ENCODE data around the gene ALS2.
A peak's percentile ranks its signal among the peaks of the same experiment; 100 is the strongest.

The ALS2 gene

DNA sequence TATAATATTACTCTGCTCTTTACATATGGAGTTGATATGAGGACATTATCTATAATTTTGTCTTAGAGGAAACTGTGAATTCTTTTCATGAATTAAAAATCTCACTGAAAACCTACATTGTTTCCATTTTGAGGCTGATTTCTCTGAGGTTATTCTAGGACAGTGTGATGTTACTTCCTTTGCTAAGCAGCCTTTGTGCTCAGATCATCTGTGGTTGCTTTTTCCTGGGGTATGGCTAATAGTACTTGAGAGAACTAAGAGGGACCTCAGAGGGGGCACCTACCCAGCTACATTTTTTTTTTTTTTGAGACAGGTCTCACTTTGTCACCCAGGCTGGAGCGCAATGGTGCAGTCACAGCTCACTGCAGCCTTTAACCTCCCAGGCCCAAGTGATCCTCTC, 73.6 kb downstream of the ALS2 start:
- ChIA-PET POLR2A (interaction anchor here (0.9 to 1.1 kb wide), 2 partner anchors 10 to 256 kb away, joined by 3 to 5 read pairs; partner anchors contain the start of genes STRADB and TRAK2), CTCF (interaction anchor here (0.8 to 1.8 kb wide), 8 partner anchors 8 to 470 kb away, joined by 3 to 7 read pairs (median 4); partner anchors contain the start of gene MPP4)
- DNase-seq (ENCODE audit: low read depth, low spot score): no peak
- no peak overlapping the region for H3K4me3 ChIP-seq (ENCODE audit: low read depth, low read length)
- TF ChIP-seq, protein P1, sequence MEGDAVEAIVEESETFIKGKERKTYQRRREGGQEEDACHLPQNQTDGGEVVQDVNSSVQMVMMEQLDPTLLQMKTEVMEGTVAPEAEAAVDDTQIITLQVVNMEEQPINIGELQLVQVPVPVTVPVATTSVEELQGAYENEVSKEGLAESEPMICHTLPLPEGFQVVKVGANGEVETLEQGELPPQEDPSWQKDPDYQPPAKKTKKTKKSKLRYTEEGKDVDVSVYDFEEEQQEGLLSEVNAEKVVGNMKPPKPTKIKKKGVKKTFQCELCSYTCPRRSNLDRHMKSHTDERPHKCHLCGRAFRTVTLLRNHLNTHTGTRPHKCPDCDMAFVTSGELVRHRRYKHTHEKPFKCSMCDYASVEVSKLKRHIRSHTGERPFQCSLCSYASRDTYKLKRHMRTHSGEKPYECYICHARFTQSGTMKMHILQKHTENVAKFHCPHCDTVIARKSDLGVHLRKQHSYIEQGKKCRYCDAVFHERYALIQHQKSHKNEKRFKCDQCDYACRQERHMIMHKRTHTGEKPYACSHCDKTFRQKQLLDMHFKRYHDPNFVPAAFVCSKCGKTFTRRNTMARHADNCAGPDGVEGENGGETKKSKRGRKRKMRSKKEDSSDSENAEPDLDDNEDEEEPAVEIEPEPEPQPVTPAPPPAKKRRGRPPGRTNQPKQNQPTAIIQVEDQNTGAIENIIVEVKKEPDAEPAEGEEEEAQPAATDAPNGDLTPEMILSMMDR (IDR thresholded peaks at IDR 0.05; ENCODE audit: insufficient read depth, low read length, missing control alignments): no peak

DNA sequence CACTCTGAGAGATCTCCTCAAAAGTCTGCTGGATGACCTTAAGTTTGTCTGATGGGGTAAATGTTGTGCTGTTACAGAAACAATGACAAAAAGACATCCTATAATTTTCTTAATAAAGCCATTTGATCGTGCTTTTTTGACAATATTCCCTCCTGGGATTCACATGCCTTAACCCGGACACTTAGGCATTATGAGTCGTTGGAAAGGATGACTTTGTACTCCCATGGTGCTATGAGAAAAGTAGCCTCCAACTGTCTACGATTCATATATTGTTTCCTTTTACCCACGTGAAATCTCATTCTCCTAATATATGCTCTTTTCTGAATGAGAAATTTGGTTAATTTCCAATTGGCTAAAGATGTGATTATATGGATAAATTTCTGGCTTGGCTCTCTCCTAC, 76.2 kb downstream of the ALS2 start:
- DNase-seq (ENCODE audit: low read depth, low spot score): no peak
- CTCF ChIA-PET: no interaction called here
- POLR2A ChIA-PET: no interaction called here
- H3K4me3 ChIP-seq (ENCODE audit: low read depth, low read length): no peak overlapping the region
- TF ChIP-seq, protein P1 (IDR thresholded peaks at IDR 0.05; ENCODE audit: insufficient read depth, low read length, missing control alignments): no peak

DNA sequence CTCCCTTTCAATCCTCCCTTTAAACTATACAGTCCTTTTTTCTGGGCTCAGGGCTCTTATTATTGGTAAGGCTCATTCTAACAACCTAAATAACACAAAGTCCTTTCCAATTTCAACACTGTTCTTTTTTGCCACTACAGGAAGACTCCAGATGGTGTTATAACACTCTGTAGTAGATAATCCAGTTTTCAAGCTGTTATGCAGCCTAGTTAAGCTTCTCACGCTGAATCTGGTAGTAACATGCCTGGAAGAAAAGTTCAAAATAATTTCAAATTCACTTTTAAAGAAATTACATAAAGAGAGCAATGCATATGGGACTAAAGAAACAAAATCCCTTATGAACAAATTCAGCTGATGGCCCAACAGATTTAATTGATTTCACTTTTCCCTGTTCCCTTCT, 79.1 kb downstream of the ALS2 start:
- TF ChIP-seq, protein P1 (IDR thresholded peaks at IDR 0.05; ENCODE audit: insufficient read depth, low read length, missing control alignments): no peak
- no peak overlapping the region for H3K4me3 ChIP-seq (ENCODE audit: low read depth, low read length)
- DNase-seq (ENCODE audit: low read depth, low spot score): no peak
- CTCF ChIA-PET: interaction anchor here (1.4 to 1.5 kb wide), 2 partner anchors 47 to 249 kb away, joined by 4 to 5 read pairs; no protein-coding TSS in a partner anchor
- POLR2A ChIA-PET: interaction anchor here (1.3 kb wide), 1 partner anchor 41 kb away, joined by 5 read pairs; no protein-coding TSS in a partner anchor

DNA sequence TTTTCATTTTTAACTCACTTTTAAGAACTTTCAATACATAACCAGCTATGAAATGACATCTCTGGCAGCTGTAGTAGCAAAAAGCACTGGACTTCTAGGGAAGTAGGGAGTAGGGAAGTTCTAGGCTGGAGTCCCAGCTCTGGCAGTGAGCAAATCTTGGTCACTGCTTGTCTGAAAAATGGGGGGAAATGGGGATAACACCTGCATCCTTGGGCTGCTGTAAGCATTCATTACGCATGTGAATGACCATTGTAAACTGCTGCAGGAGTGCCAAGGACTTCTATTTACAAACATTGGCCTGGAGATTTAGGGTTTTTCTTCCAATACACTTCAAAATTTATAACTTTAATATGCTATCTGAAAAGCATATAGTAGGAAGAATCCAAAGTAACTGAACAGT, 81.3 kb downstream of the ALS2 start:
- ChIA-PET POLR2A (interaction anchor here (0.7 to 1.3 kb wide), 2 partner anchors 81 to 503 kb away, joined by 3 read pairs; partner anchors contain the start of gene ALS2), CTCF (interaction anchor here (1.6 kb wide), 1 partner anchor 8 kb away, joined by 6 read pairs; no protein-coding TSS in a partner anchor)
- TF ChIP-seq, protein P1 (IDR thresholded peaks at IDR 0.05; ENCODE audit: insufficient read depth, low read length, missing control alignments): no peak
- DNase-seq (ENCODE audit: low read depth, low spot score): no peak
- no peak overlapping the region for H3K4me3 ChIP-seq (ENCODE audit: low read depth, low read length)

DNA sequence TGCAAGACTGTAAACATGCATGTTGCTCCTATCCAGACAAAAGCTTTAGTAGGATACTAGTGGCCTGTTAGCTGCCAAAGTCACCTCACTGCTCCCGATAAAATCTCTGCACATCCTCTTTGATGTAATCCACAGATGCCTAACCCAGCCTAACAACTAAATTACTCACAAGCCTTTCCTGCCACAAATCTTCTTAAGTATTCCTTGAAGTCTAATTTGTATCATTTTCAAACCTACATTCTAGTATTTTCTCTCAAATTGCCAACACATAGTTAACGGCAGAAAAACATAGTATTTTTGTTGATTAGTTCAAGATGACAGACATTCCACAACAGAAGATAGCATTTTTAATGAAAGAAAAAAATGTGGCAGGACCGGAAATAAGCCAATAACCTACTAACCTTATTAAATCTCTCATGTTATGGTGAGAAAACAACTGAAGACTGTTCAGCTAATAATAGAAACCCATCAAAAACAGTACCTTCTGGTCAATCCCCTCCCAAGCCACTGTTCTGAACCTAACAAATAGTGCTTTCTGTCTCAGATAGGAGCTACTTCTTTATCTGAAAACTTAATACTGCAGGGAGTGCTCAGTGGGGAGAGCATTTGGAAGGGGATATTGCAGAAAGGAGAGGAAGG, 82.0 kb downstream of the ALS2 start, which contains the start of gene MPP4:
TSS of gene MPP4 (minus strand) at position 57 of the 639 bp plus-strand sequence. CDS start 4,690 bp downstream, outside the sequence.
- H3K4me3 ChIP-seq (ENCODE audit: low read depth, low read length): peak within 1 kb of the TSS; percentile 1

More for the DNA sequence above, 82.0 kb downstream of the ALS2 start, which contains the start of gene MPP4:
- ChIA-PET CTCF (interaction anchor here (1.2 to 2.3 kb wide), 4 partner anchors 9 to 466 kb away, joined by 3 to 9 read pairs (median 4); no protein-coding TSS in a partner anchor), POLR2A (interaction anchor here (0.6 to 1.3 kb wide), 4 partner anchors 20 to 502 kb away, joined by 3 read pairs; partner anchors contain the start of gene ALS2)
- no peak for DNase-seq (ENCODE audit: low read depth, low spot score)
- TF ChIP-seq, protein P1 (IDR thresholded peaks at IDR 0.05; ENCODE audit: insufficient read depth, low read length, missing control alignments): no peak
